GM23248 (cell line): Measurements from ENCODE around the gene TBX19. TPM values are rescaled to one million over a fixed set of nuclear protein-coding genes. Genes with fewer than 3 reads are reported as not detected.

ENCODE experiments used
- DNase-seq: peaks from one replicate; pipeline ENCODE4 v3.0.0-alpha.2; 2015
- H2AFZ ChIP-seq: fragments of 200-600 bp; sonication (generic); 2 replicates; pipeline ENCODE4 v1.6.1; 2016; ENCODE audit warnings: antibody characterized with exemption
- H3F3A ChIP-seq: fragments of 200-600 bp; sonication (generic); 2 replicates; pipeline ENCODE4 v1.6.1; 2016; ENCODE audit warnings: mild to moderate bottlenecking, antibody characterized with exemption, mixed run types; ENCODE audit not compliant: insufficient read depth
- H3K27ac ChIP-seq: fragments of 200-600 bp; sonication (generic); 2 replicates; pipeline ENCODE4 v1.5.1; 2016; ENCODE audit warnings: mild to moderate bottlenecking
- H3K27me3 ChIP-seq: fragments of 200-600 bp; sonication (generic); replicated peaks from 2 replicates; pipeline ENCODE4 v1.6.1; 2016; ENCODE audit warnings: mild to moderate bottlenecking; ENCODE audit not compliant: insufficient read depth
- H3K36me3 ChIP-seq: fragments of 200-600 bp; sonication (generic); 2 replicates; pipeline ENCODE4 v1.6.1; 2016; ENCODE audit warnings: low read depth, mild to moderate bottlenecking
- H3K4me1 ChIP-seq: fragments of 200-600 bp; sonication (generic); 2 replicates; pipeline ENCODE4 v1.6.1; 2016; ENCODE audit warnings: mild to moderate bottlenecking; ENCODE audit not compliant: insufficient read depth
- H3K4me2 ChIP-seq: fragments of 200-600 bp; sonication (generic); one replicate; pipeline ENCODE4 v1.6.1; 2016; ENCODE audit warnings: mild to moderate bottlenecking; ENCODE audit not compliant: unreplicated experiment
- H3K4me3 ChIP-seq: fragments of 200-600 bp; sonication (generic); 2 replicates; pipeline ENCODE4 v1.5.1; 2016; ENCODE audit warnings: mild to moderate bottlenecking
- H3K79me2 ChIP-seq: fragments of 200-600 bp; sonication (generic); 2 replicates; pipeline ENCODE4 v1.6.1; 2016; ENCODE audit warnings: mild to moderate bottlenecking; ENCODE audit not compliant: insufficient read depth
- H3K9ac ChIP-seq: fragments of 200-600 bp; sonication (generic); 2 replicates; pipeline ENCODE4 v1.6.1; 2016; ENCODE audit warnings: mild to moderate bottlenecking
- H3K9me2 ChIP-seq: fragments of 200-600 bp; sonication (generic); 2 replicates; pipeline ENCODE4 v1.6.1; 2016; ENCODE audit warnings: mixed run types, mild to moderate bottlenecking, moderate library complexity; ENCODE audit not compliant: insufficient read depth
- H3K9me3 ChIP-seq: fragments of 200-600 bp; sonication (generic); one replicate; pipeline ENCODE4 v1.6.1; 2017; ENCODE audit warnings: low read depth
- H4K20me1 ChIP-seq: fragments of 200-600 bp; sonication (generic); 2 replicates; pipeline ENCODE4 v1.6.0; 2016; ENCODE audit not compliant: insufficient read depth
- EZH2 ChIP-seq: fragments of 200-600 bp; sonication (generic); IDR thresholded peaks from 2 replicates; pipeline ENCODE4 v1.6.1; 2018; ENCODE audit warnings: antibody characterized with exemption, mild to moderate bottlenecking; ENCODE audit not compliant: insufficient read depth, poor library complexity, severe bottlenecking
- EZH2phosphoT487 ChIP-seq: fragments of 200-600 bp; sonication (generic); IDR thresholded peaks from 2 replicates; pipeline ENCODE4 v1.6.1; 2018; ENCODE audit warnings: antibody characterized with exemption, moderate library complexity, mild to moderate bottlenecking, low read depth; ENCODE audit not compliant: insufficient read depth
- WGBS, 2 experiments: methylation state at CpG; one replicate each; pipeline ENCODE4 v1.1.6; 2015 to 2017; ENCODE audit warnings: low lambda C conversion rate in 2 of 2, low coverage in 1 of 2; ENCODE audit errors: missing lambda C conversion rate in 2 of 2; 5-methylcytosine and 5-hydroxymethylcytosine counted together
- in situ Hi-C: fragments of 300-500 bp; cut with MboI; formaldehyde crosslinking; loops from 2 replicates; pipeline ENCODE4 v1.15.0; 2020
- polyA plus RNA-seq: library from polyadenylated mRNA; unstranded; fragments of >200 nt; fragmentation: Nextera tagmentation; extraction: Ambion mirVana; gene quantifications from 2 replicates; pipeline ENCODE4 v1.2.1, GENCODE V29; 2016
- total RNA-seq: library from RNA; depleted of rRNA; stranded (reverse); fragments of >200 nt; shearing (Covaris generic); gene quantifications from 2 replicates; pipeline ENCODE4 v1.2.3, GENCODE V29; 2014; rRNA removed

Gene TBX19
- total RNA-seq, result 1.2 and 2.3 TPM in 2 replicates
- polyA plus RNA-seq, result 1.1 and 1.4 TPM in 2 replicates

GRCh38 chr1:168280296-168280927 is at the start of gene TBX19:
TSS of gene TBX19 (plus strand) at chr1:168280877. CDS start at chr1:168281091, 214 bp downstream.
- in situ Hi-C loops, result no loop called here
- TF ChIP-seq EZH2, result no peak
- no peak for TF ChIP-seq EZH2phosphoT487
- Histone ChIP-seq H3K27me3 (no peaks in the 10 kb centered on the region), H3K4me2 (no peak within 1 kb of the TSS), H3K9ac (no peak within 1 kb of the TSS), H2AFZ (no peak within 1 kb of the TSS), H3K9me2 (no peaks in the 10 kb centered on the region), H3K27ac (no peak within 1 kb of the TSS), H3K79me2 (0 out of 2 replicates have a peak, but pooled peaks cover under 1% of the 10 kb centered on the region), H3K4me1 (peaks cover 10% of the 10 kb centered on the region), H3K4me3 (no peak within 1 kb of the TSS), H4K20me1 (no peaks in the 10 kb centered on the region), H3K36me3 (no peaks in the 10 kb centered on the region), H3F3A (no peaks in the 10 kb centered on the region), H3K9me3 (no peaks in the 10 kb centered on the region)
- 93 to 95% methylated on average over 7 of the region's 7 CpGs for WGBS, 2 experiments
- DNase-seq, result no peak

DNA sequence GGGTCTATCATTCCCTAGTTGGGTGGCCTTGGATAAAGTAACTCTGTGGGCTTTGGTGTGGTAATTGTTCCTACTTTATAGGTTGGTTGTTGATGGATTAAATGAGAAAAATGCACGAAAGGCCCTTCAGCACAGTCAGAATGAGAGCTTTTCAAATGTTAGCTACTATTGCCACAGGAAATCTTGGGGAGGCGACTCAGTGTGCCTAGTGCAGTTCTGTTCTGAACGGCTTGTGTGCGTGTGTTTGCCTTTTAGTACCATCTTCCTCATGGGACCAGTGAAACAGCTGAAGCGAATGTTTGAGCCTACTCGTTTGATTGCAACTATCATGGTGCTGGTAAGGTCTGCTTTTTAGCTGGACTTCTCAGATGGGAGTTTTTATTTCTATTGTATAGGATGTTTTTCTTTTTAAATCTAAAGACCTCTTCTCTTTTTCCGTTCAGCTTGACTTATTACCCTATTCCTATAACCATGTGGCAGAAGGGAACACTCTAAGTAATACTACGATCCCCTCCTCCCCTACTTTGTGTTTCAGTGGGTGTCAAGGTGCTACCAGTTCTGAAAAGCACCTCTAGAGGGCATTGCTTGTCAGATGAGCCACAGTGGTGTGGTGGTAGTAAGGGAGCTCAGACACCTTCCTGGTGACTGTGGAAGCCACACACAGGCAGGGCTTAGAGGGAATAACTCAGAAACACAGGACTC is 45.7 kb upstream of the TBX19 start:
- H3K9ac ChIP-seq, result no peak overlapping the region
- no peak for TF ChIP-seq EZH2phosphoT487
- TF ChIP-seq EZH2, result no peak
- H3K4me1 ChIP-seq, result peaks cover 33% of the 10 kb centered on the region
- no peaks in the 10 kb centered on the region for H3K9me2 ChIP-seq
- 92 to 97% methylated on average over 8 of the region's 8 CpGs for WGBS, 2 experiments
- H3K4me3 ChIP-seq, result no peak overlapping the region
- peaks cover 31% of the 10 kb centered on the region for H3K36me3 ChIP-seq
- H3K79me2 ChIP-seq, result peaks cover 74% of the 10 kb centered on the region
- H3K27ac ChIP-seq, result peak overlapping the region; percentile 15
- H3K27me3 ChIP-seq, result no peaks in the 10 kb centered on the region
- H3K9me3 ChIP-seq, result no peaks in the 10 kb centered on the region
- peak; percentile 77 for DNase-seq
- H2AFZ ChIP-seq, result no peak overlapping the region
- peaks cover 17% of the 10 kb centered on the region for H3F3A ChIP-seq
- in situ Hi-C loops, result no loop called here
- no peaks in the 10 kb centered on the region; the same call in 1 of the 2 replicates for H4K20me1 ChIP-seq
- H3K4me2 ChIP-seq, result peak overlapping the region; percentile 37

DNA sequence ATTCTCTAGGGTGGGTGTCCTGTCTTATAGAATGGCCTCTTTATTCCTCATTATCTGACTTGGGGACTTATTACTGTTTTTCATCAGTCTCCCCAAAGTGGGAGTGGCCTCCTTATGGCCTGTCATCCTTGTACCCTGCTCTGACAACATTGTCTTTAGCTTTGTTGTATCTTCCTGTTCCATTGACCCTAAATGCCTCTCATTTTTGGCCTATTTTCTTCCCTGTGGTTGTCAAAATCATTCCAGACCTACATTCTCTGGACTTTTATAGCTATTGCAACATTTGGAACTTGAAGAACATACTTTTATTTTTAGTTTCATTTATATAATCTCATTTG is 45.2 kb upstream of the TBX19 start:
- Histone ChIP-seq H3K9me3 (no peaks in the 10 kb centered on the region), H4K20me1 (no peaks in the 10 kb centered on the region; the same call in 1 of the 2 replicates), H3K79me2 (peaks cover 69% of the 10 kb centered on the region), H3K4me1 (peaks cover 30% of the 10 kb centered on the region), H3K36me3 (peaks cover 35% of the 10 kb centered on the region), H3F3A (peaks cover 17% of the 10 kb centered on the region), H3K4me3 (no peak overlapping the region), H3K27me3 (no peaks in the 10 kb centered on the region), H3K9ac (no peak overlapping the region), H3K9me2 (no peaks in the 10 kb centered on the region), H3K27ac (peak overlapping the region; percentile 15), H3K4me2 (peak overlapping the region; percentile 37), H2AFZ (no peak overlapping the region)
- DNase-seq, result no peak
- in situ Hi-C loops, result no loop called here
- TF ChIP-seq EZH2phosphoT487 (no peak), EZH2 (no peak)

DNA sequence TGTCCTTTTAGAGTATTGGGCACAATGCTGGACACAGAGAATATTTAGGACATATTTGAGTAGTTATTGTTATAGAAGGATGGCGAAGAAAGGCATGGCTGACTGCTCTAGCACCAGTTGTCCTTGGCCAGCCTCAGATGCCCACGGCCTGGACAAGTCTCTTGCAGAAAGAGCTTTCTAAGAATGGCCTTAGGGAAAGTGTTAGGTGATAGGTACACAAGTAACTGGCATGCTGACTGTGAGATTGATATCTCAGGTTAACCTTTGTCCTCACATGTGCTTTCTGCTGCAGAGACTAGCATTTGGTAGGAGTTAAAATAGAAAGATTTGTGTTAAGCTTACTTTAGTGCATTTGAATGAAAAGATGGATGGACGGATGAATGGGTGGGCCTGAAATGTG is 44.7 kb upstream of the TBX19 start:
- Histone ChIP-seq H3K9me3 (no peaks in the 10 kb centered on the region), H4K20me1 (no peaks in the 10 kb centered on the region), H3K4me1 (peaks cover 27% of the 10 kb centered on the region), H3K79me2 (peaks cover 64% of the 10 kb centered on the region), H2AFZ (no peak overlapping the region), H3K4me2 (peak overlapping the region; percentile 37), H3K9me2 (no peaks in the 10 kb centered on the region), H3K27me3 (no peaks in the 10 kb centered on the region), H3K36me3 (peaks cover 39% of the 10 kb centered on the region), H3F3A (peaks cover 17% of the 10 kb centered on the region), H3K9ac (no peak overlapping the region), H3K4me3 (no peak overlapping the region), H3K27ac (peak overlapping the region; percentile 15)
- WGBS, 2 experiments, result 63 to 69% methylated on average over 3 of the region's 3 CpGs
- DNase-seq, result no peak
- in situ Hi-C loops, result no loop called here
- TF ChIP-seq EZH2phosphoT487, result no peak
- TF ChIP-seq EZH2, result no peak
